Cardiac fibroblast (primary cell): ENCODE measurements around the gene RPA1.

Experiments
- DNase-seq, 2 donors: peaks; one replicate each; pipeline versions ENCODE4 v3.0.0 to v3.0.0-alpha.2; 2010; ENCODE audit warnings: low read depth in 2 of 2
- H3K4me3 ChIP-seq, 2 donors: replicated peaks in 1 of 2; 1 replicate in 1 of 2; 2 replicates in 1 of 2; pipeline ENCODE4 v1.5.1; 2011; ENCODE audit warnings: low read depth in 2 of 2, low read length in 2 of 2, mild to moderate bottlenecking in 2 of 2, moderate library complexity in 1 of 2
- TF ChIP-seq, protein P1 (sequence below): IDR thresholded peaks from one replicate; pipeline ENCODE4 v1.5.1; 2011; ENCODE audit warnings: low read depth, mild to moderate bottlenecking, low read length, inconsistent platforms

Gene RPA1

DNA sequence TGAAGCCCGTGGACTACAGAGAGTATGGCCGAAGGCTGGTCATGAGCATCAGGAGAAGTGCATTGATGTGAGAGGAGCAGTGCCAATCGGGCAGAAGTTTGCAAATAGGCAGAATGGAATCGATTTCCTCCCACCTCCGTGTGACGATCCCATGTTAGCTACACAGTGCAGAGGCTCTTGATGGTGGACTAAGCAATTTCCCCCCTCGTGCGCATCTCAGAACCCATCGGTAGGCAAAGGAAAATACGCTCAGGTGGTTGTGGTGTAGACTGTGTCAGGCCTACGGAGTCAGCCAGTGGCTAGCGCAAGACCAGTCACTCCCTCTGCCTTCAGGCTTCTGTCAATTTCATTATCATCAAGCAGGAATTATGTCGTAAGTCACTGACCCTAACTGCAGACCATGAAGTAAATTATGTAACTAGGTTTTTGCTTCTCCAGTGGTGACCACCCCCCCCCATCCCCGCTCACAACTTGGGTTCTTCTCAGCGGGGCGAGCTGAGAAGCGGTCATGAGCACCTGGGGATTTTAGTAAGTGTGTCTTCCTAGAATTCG lies 67.4 kb downstream of the RPA1 start:
- no peak overlapping the region for H3K4me3 ChIP-seq
- no peak for DNase-seq
- TF ChIP-seq, protein P1, sequence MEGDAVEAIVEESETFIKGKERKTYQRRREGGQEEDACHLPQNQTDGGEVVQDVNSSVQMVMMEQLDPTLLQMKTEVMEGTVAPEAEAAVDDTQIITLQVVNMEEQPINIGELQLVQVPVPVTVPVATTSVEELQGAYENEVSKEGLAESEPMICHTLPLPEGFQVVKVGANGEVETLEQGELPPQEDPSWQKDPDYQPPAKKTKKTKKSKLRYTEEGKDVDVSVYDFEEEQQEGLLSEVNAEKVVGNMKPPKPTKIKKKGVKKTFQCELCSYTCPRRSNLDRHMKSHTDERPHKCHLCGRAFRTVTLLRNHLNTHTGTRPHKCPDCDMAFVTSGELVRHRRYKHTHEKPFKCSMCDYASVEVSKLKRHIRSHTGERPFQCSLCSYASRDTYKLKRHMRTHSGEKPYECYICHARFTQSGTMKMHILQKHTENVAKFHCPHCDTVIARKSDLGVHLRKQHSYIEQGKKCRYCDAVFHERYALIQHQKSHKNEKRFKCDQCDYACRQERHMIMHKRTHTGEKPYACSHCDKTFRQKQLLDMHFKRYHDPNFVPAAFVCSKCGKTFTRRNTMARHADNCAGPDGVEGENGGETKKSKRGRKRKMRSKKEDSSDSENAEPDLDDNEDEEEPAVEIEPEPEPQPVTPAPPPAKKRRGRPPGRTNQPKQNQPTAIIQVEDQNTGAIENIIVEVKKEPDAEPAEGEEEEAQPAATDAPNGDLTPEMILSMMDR: no peak

DNA sequence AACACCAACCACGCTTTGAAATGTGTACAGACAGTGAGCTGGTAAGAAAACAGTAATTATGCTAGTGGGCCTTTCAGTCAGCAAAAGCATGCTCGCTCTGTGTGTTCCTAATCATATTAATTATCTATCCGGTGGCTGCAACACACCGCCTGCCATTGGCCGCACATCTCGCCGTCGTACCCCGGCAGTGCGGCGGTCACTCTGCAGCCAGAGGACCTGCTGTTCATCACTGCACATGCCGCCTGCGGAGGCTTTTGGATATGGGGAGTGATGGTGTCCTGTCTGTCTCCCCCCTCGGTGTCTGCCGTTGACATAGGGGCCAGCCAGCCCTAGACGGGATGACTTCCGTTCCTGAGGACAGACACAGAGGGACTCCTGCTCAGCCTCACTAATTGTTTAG lies 68.5 kb downstream of the RPA1 start:
- TF ChIP-seq, protein P1: no peak
- DNase-seq: no peak
- H3K4me3 ChIP-seq: no peak overlapping the region

DNA sequence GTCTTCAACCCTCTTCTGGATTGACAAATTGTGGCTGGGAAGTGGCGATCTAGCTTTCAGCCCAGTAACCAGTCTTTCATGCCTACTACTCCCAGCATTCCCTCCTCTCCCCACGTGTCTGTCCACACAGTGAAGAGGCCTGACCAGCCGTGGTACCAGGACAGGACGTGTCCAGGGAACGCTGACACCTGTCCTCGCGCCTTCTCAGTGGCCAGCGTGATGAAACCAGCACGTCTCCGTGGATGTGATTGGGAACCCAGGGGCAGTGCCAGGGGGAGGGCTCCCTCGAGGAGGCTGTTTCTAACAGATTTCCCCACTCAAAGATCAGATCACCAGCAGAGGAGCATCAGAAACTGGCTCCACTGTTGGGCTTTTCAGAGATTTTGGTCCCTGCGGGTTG lies 69.1 kb downstream of the RPA1 start:
- no peak for DNase-seq
- TF ChIP-seq, protein P1: no peak
- no peak overlapping the region for H3K4me3 ChIP-seq

DNA sequence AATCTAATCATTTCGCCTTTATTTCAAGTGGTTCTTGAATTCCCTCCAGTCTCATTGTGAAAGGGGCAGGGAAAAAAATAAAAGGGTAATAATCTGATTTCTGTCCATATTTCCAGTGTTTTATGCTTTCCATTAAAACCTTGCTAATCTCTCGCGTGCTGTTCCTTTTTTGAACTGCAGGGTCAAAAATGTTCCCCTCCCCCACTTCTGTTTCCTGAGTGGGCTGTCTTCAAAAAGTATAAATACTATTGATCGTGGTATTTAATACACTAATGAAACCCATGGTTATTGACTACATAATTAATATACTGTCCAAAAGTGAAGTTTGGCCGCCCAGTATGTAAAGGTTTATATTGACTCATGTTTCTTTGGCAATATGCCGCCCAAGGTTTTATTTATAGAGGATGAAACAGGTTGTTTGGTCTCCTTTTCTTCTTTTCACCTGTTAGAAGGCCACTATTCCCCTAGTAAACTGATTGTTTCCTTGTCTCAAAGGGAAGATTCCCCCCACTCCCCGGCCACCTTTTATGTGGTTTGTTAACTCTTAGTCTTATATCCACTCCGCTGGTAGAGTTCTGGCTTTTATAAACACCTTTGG lies 69.7 kb downstream of the RPA1 start:
- TF ChIP-seq, protein P1: no peak

DNA sequence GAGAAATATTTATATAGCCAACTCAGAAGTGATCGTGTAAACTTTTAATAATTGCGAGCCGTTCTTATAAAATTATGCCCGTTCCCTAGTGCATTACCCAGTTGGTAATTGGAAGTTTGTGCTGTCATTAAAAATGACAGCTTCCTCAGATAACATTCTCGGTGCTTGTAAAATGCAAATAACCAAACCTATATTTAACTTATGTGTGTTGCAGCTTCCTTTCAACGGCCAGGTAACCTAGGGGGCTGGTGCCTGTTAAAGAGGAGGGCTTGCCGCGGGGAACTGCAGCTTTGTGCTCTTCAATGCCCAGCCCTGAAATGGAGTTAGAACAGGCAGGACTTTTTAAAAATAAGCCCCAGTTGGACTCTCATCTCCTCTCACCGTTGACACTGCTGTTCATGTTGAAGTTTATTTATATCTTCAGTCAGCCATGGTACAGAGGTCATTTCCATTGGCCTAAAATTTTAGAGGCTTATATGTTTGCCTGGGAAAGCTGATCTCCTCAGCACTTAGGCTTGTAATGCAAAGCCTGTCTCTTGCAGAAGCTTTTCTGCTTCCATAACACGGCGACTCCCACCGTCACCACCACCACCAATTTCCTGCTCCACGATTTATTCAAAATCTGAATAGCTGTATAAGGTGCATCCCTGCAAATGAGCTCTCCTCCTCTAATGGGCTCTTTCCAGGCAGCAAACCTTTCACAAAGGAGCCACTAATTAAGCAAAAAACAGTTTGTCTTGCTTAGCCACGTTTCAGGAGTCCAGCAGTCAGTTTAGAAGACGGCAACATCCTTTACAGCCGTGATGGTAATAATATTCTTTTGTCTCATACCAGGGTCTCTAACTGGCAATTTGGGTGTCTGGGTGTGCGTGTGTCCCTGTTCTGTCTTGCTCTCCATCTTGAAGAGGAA lies 74.7 kb downstream of the RPA1 start:
- no peak for DNase-seq
- no peak overlapping the region for H3K4me3 ChIP-seq
- TF ChIP-seq, protein P1: no peak

More for the DNA sequence above, 69.7 kb downstream of the RPA1 start:
- H3K4me3 ChIP-seq: no peak overlapping the region
- no peak for DNase-seq

DNA sequence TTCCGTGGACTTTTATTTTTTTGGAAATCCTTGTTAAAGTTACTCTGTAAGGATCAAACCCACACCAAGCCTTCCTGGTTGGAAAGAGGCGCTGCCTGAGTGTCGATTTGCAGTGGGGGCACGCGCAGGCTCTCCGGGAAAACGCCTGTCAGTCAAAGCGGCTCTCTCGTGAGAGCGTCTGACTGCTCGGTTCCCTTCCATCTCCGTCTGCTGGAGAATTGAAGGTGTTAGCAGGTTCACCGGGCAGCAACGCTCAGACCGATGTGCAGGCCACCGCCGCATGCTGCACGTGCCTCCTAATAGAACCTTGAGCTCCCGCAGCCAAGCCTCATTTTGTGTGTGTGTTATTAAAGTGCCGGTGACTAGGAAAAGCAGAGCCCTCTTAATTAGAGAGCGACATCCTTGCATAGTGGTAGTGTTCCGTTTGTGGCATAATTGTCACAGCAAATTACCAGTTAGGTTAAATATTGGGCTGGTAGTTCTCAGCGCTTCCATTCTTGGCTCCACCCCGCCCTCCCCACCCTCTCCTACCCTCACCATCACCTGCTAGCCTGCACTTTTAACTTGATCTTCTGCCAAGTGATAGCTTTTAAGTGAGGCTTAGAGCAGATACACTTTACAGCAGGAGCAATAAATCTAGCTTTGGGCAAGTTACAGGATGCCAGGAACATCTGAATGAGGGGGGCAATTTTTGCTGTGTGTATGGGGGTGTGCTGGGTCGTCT lies 75.5 kb downstream of the RPA1 start:
- no peak for DNase-seq
- no peak overlapping the region for H3K4me3 ChIP-seq
- TF ChIP-seq, protein P1: no peak
